Calu3 (cell line): Measurements from ENCODE around the gene ACTR6. TPM values are rescaled to one million over a fixed set of nuclear protein-coding genes. Genes with fewer than 3 reads are reported as not detected.
"Not testable (repeated sequence)": the region's sequence is repeated elsewhere in the genome, so short reads cannot be mapped to it uniquely, and the experiment has no call there.

Experiments
- BruUV-seq: library from RNA; stranded (reverse); fragments of 400-500 nt; replicated peaks from 2 replicates; lab custom pipeline; 2021; lab: Mats Ljungman, UMichigan
- CTCF ChIA-PET: fragments of 300-600 bp; sonication (Branson Sonifier 250); formaldehyde crosslinking; loops from one replicate; lab custom pipeline; 2022; ENCODE audit warnings: antibody characterized with exemption; lab: Charles Lee
- DNase-seq: peaks from one replicate; pipeline ENCODE4 v3.0.0; 2022
- H3K27ac Mint-ChIP-seq: one replicate; pipeline ENCODE4 v1.8.0; 2022; ENCODE audit warnings: mixed read lengths; ENCODE audit not compliant: unreplicated experiment
- H3K27me3 Mint-ChIP-seq: one replicate; pipeline ENCODE4 v1.8.0; 2022; ENCODE audit warnings: mixed read lengths; ENCODE audit not compliant: unreplicated experiment
- H3K36me3 Mint-ChIP-seq: one replicate; pipeline ENCODE4 v1.8.0; 2022; ENCODE audit warnings: mild to moderate bottlenecking, moderate library complexity, mixed read lengths; ENCODE audit not compliant: insufficient read depth, unreplicated experiment
- H3K4me1 Mint-ChIP-seq: one replicate; pipeline ENCODE4 v1.8.0; 2022; ENCODE audit warnings: mild to moderate bottlenecking, low read depth, mixed read lengths; ENCODE audit not compliant: unreplicated experiment
- H3K4me3 Mint-ChIP-seq: one replicate; pipeline ENCODE4 v1.8.0; 2022; ENCODE audit warnings: mild to moderate bottlenecking, low read depth, moderate library complexity, mixed read lengths; ENCODE audit not compliant: unreplicated experiment
- H3K9me3 Mint-ChIP-seq: one replicate; pipeline ENCODE4 v1.8.0; 2022; ENCODE audit warnings: low read depth, mixed read lengths; ENCODE audit not compliant: unreplicated experiment
- intact Hi-C: fragments of 100-400 bp; cut with micrococcal nuclease; formaldehyde crosslinking; loops from one replicate; pipeline ENCODE4 v1.10.0; 2022; ENCODE audit not compliant: unreplicated experiment
- total RNA-seq: library from RNA; stranded (reverse); gene quantifications from 2 replicates; pipeline ENCODE4 v1.2.3, GENCODE V29; 2022
- TF ChIP-seq, protein P1 (sequence below): fragments of 200-600 bp; IDR thresholded peaks from one replicate; pipeline ENCODE4 v1.8.0; 2022; ENCODE audit warnings: antibody characterized with exemption; ENCODE audit not compliant: unreplicated experiment

The ACTR6 gene
- total RNA-seq, 1 experiment from 2014 or later: 35.2 TPM

GRCh38 chr12:100253437-100253836 is 52.8 kb downstream of the ACTR6 start:
- Mint-ChIP-seq H3K4me3 (no peak overlapping the region), H3K27ac (no peak overlapping the region), H3K4me1 (peaks cover 9% of the 10 kb centered on the region), H3K9me3 (no peaks in the 10 kb centered on the region), H3K36me3 (no peaks in the 10 kb centered on the region), H3K27me3 (no peaks in the 10 kb centered on the region)
- DNase-seq: no peak
- no TSS peak for BruUV-seq
- CTCF ChIA-PET: no interaction called here
- intact Hi-C loops: no loop called here
- TF ChIP-seq, protein P1, sequence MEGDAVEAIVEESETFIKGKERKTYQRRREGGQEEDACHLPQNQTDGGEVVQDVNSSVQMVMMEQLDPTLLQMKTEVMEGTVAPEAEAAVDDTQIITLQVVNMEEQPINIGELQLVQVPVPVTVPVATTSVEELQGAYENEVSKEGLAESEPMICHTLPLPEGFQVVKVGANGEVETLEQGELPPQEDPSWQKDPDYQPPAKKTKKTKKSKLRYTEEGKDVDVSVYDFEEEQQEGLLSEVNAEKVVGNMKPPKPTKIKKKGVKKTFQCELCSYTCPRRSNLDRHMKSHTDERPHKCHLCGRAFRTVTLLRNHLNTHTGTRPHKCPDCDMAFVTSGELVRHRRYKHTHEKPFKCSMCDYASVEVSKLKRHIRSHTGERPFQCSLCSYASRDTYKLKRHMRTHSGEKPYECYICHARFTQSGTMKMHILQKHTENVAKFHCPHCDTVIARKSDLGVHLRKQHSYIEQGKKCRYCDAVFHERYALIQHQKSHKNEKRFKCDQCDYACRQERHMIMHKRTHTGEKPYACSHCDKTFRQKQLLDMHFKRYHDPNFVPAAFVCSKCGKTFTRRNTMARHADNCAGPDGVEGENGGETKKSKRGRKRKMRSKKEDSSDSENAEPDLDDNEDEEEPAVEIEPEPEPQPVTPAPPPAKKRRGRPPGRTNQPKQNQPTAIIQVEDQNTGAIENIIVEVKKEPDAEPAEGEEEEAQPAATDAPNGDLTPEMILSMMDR: no peak

DNA sequence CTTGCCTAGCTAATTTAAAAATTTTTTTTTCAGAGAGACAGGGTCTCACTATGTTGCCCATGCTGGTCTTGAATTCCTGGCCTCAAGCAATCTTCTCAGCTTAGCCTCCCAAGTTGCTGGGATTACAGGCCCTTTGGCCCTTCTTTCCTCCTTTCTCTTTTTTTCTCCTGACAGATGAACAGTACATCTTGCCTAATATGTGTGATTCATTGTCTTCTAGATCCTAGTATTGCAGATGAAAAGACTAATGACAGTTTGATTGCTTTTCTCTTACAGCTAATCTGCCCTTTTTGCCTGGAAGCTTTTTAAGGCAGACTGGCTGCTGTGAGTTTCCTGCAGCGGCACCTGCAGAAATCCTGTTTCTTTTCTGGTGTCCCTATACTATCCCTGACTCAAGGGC is 54.3 kb downstream of the ACTR6 start:
- TF ChIP-seq, protein P1: no peak
- H3K27ac Mint-ChIP-seq: no peak overlapping the region

DNA sequence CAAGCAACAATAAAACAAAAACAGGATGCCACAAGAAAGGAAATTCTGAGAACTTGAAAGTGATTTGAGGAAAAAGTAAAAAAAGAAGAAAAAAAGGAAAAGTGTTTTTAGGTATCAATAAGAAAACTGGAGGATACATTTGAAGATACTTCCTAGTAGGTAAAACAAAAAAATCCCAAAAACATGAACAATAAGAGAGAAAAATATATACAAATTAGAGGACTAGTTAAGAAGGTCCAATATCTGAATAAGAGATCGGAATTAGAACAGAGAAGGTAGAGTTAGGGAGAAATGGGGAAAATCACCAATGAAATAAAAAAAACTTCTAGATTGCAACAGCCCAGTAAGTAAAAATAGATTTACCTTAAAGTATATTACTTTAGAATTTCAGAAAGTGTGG is 57.5 kb downstream of the ACTR6 start:
- no peak overlapping the region for H3K4me3 Mint-ChIP-seq
- no peaks in the 10 kb centered on the region for H3K36me3 Mint-ChIP-seq
- no peaks in the 10 kb centered on the region for H3K27me3 Mint-ChIP-seq
- H3K4me1 Mint-ChIP-seq: no peaks in the 10 kb centered on the region
- BruUV-seq: no TSS peak
- H3K27ac Mint-ChIP-seq: no peak overlapping the region
- intact Hi-C loops: no loop called here
- TF ChIP-seq, protein P1: no peak
- DNase-seq: no peak
- CTCF ChIA-PET: no interaction called here
- no peaks in the 10 kb centered on the region for H3K9me3 Mint-ChIP-seq

More for the DNA sequence above, 54.3 kb downstream of the ACTR6 start:
- BruUV-seq: no TSS peak
- intact Hi-C loops: no loop called here
- Mint-ChIP-seq H3K4me3 (no peak overlapping the region), H3K4me1 (peaks cover 9% of the 10 kb centered on the region), H3K9me3 (no peaks in the 10 kb centered on the region), H3K36me3 (no peaks in the 10 kb centered on the region), H3K27me3 (no peaks in the 10 kb centered on the region)
- no peak for DNase-seq
- CTCF ChIA-PET: interaction anchor here (0.7 kb wide), 1 partner anchor 22 kb away, joined by 5 read pairs; no protein-coding TSS in a partner anchor

DNA sequence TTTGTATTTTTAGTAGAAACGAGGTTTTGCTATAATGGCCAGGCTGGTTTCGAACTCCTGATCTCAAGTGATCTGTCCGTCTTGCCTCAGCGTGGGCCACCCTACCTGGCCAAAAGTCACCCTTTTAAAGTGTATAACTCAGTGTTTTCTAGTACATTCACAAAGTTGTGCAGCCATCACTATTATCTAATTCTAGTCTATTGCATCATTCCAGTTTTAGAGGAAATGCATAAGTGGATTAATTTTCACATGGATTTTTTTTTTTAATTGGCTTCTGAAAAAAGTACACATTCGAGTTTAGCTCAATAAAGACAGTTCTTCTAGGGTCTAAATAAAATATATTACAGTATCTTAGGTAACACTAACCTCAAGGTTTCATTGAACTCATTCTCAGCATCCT is 62.5 kb downstream of the ACTR6 start:
- no peaks in the 10 kb centered on the region for H3K9me3 Mint-ChIP-seq
- CTCF ChIA-PET: no interaction called here
- TF ChIP-seq, protein P1: no peak
- H3K4me1 Mint-ChIP-seq: no peaks in the 10 kb centered on the region
- intact Hi-C loops: no loop called here
- no peak for DNase-seq
- no peak overlapping the region for H3K27ac Mint-ChIP-seq
- H3K4me3 Mint-ChIP-seq: no peak overlapping the region
- H3K27me3 Mint-ChIP-seq: no peaks in the 10 kb centered on the region
- no TSS peak for BruUV-seq
- peaks cover 23% of the 10 kb centered on the region for H3K36me3 Mint-ChIP-seq

GRCh38 chr12:100265107-100265506 is 64.5 kb downstream of the ACTR6 start:
- intact Hi-C loops, H3K9me3 Mint-ChIP-seq, H3K27me3 Mint-ChIP-seq, BruUV-seq, H3K4me3 Mint-ChIP-seq, DNase-seq, H3K27ac Mint-ChIP-seq, CTCF ChIA-PET: not testable (repeated sequence)
- H3K36me3 Mint-ChIP-seq: peaks cover 30% of the 10 kb centered on the region
- H3K4me1 Mint-ChIP-seq: peaks cover 12% of the 10 kb centered on the region
